Bronchus fibroblast of lung (primary cell): Measurements from ENCODE around the gene LYRM4. TPM values are rescaled to one million over a fixed set of nuclear protein-coding genes. Genes with fewer than 3 reads are reported as not detected.

Source experiments
- total RNA-seq: library from RNA; depleted of rRNA; stranded (reverse); fragments of >200 nt; gene quantifications from 2 replicates; pipeline ENCODE4 v1.2.3, GENCODE V29; 2015

Gene LYRM4
- total RNA-seq: 18.8 and 22.4 TPM in 2 replicates

GRCh38 chr6:5260661-5261544 is at the start of gene LYRM4, which contains the start of gene FARS2:
Gene LYRM4 (minus strand): TSS chr6:5260950. CDS start chr6:5260733, 217 bp downstream.
Gene FARS2 (plus strand): TSS chr6:5261513.

GRCh38 chr6:5084781-5085647 is 175.7 kb downstream of the LYRM4 start, which contains the start of gene PPP1R3G:
Gene PPP1R3G (plus strand): TSS chr6:5085341. CDS start chr6:5085486, 145 bp downstream.

Other genes starting within 250 kb of the LYRM4 start
- gene PPP1R3G, start 175.6 kb downstream of the LYRM4 start, total RNA-seq: 0.50 and 0.59 TPM in 2 replicates
- 16.3 and 17.2 TPM in 2 replicates for gene FARS2, start 563 bp upstream of the LYRM4 start, total RNA-seq